ENCODE results near the gene GLCE.
"Not testable (repeated sequence)": the region's sequence is repeated elsewhere in the genome, so short reads cannot be mapped to it uniquely, and the experiment has no call there.

The GLCE gene

DNA sequence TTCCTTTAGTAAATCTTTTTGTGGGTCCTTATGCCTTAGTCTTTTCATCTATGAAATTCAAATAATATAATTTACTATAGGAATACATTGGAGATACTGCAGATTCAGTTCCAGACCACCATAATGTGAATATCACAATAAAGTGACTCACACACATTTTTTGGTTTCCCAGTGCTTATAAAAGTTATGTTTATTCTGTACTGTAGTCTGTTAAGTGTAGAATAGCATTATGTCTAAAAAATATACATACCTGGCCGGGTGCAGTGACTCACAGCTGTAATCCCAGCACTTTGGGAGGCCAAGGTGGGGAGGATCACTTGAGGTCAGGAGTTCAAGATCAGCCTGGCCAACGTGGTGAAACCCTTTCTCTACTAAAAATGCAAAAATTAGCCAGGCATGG is 84.4 kb downstream of the GLCE start:
- H3K4me3 ChIP-seq (ENCODE audit: low read depth, low read length): no peak overlapping the region

DNA sequence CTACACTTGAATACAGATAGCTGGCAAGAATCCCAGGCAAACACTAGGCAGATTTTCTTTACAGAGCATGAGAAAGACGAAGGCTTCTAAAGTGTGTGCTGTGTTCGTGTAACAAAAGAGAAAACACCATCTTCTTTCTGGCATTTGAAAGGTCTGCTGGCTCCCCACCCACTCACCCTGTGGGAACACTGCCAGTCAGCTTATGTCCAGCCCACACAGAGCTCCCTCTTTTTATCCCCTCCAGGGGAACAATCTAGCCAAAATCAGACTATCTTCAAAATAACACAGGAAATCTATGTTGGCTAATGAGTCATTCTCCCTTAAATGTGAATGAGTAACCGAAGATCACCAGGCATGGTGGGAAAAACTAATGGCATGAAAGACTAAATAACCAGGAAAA is 92.7 kb downstream of the GLCE start:
- no peak overlapping the region for H3K4me3 ChIP-seq (ENCODE audit: low read depth, low read length)

DNA sequence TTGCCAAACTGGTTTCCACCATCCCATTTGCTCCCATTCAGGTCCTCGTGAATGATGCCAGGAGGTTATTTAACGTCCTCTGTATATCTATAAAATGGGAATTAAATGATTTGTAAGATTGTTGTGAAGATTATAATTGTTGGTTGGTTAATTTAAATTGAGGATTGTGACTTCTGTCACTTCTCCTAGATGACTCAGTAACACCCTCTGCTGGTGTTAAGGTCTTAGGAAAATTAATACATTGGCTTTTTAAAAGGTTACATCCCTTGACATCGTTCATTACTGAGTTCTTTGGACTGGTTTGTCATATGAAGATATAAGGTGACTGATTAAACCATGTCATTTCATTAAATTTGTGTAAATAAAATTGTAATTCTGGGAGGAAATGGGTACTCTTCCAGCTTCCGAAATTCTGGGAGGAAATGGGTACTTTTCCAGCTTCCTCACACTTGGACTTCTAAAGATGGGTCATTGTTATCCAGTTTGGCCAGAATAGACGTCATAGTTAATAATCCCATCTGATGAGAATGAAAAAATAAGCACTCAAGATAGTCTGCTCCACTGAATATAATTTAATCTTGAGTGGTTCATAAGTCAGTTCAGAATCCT is 105.0 kb downstream of the GLCE start:
- no peak overlapping the region for H3K4me3 ChIP-seq (ENCODE audit: low read depth, low read length)

DNA sequence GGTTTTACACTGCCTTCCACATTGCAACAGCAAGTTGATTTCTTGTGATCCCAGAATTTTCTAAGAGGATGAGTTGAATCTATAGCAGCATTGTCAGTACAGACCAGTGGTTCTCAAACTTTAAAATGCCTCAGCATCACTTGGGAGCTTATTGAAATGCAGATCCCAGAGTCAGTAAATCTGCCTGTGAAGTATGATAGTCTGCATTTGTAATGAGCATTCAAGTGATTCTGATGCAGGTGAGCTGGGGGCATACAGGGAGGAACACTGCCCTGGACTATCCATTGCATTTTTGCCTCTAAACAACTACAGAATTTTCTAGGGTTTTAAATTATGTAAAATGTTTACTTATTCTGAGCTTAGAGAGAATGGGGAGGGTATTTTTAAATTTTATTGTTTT is 110.8 kb downstream of the GLCE start:
- H3K4me3 ChIP-seq (ENCODE audit: low read depth, low read length): no peak overlapping the region

DNA sequence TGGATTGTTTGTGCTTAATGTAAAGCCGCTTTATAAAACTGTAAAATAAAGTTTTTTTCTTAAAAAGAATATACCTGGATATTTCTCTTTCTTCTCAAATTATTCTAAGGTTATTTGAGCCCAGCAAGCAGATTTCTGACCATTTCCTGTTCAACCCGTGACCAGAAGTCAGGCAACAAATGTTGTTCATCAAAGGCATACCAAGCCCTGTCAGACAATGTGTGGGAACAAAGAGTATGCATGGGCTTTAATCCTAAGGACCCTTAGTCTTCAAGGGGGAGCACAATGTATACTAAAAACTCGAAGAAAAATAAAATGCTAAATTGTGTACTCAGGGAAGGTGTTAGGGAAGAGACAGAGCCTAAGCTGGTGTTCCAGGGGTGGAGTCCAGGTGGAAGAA is 111.7 kb downstream of the GLCE start:
- H3K4me3 ChIP-seq (ENCODE audit: low read depth, low read length): no peak overlapping the region

DNA sequence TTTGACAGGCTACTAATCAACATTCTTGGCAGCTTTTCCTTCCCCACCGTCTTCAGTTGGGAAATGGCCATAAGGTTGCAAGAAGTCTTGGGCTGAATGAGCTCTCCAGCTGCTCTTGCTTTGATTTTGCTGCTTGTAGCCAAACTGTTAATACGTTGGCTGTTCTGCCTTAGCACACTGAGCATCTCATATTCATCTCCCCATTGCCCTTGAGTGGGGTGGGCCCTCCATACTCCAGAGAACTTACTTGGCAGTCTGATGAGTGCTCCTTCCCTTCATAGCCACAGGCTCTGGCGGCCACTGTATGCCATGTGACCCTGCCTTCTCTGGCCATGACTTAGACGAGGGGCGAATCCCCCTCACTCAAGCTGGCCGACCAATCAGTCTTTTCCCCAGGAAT is 112.5 kb downstream of the GLCE start:
- H3K4me3 ChIP-seq (ENCODE audit: low read depth, low read length): no peak overlapping the region

DNA sequence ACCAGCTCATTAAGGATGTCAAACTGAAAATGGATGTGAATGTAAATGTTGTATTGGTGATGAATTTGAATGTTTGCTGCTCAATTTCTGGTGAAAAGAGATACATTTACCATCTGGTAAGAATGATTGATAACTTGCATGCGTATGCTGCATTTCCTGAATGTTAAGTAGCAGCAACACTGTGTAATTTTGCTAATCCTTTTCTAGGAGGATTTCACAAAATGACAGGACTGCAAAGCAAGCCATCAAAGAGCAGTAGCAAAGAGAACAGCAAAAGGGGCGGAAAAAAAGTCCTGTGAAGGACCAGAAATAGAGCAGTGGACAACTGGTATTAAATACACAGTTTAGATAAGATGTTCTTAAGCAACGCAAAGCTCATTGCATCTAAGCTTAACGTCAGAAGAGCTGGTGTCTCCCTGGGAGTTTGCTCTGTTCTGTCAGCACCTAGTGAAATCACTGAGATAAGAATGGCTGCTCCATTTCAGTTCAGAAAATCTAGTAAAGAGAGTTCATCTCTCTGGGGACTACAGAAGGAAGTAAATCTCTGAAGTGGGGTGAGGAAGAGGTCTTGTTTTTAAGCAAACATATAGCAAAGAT is 114.7 kb downstream of the GLCE start:
- H3K4me3 ChIP-seq (ENCODE audit: low read depth, low read length): no peak overlapping the region

DNA sequence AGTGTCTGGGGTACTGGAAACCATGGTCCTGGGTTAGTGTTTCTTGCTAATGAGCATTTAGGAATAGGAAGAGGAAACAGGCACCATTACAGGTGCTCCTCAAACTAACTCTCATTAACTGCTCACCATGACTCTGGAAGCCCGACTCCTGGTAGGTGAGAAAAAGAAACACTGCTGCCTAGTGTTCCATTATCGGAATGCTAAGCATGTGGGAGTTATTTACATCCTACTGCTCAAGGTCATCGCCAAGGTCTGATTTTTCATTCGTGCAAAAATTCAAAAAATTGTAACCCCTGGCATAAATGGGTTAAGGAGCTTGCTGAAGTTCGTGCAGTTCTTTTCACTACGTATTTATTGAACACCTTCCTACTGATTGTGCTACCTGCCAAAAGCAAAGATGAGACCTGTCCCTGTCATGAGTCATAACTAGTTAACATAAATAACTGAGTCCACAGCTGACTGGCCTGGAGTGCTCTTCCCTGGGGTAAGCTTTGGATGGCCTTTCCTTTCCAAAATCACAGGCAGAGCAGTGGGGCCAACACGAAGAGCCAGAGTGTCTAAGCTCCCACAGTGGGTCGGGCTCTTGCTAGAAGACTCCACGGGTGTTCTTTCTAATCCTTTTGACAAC is 115.6 kb downstream of the GLCE start:
- no peak overlapping the region for H3K4me3 ChIP-seq (ENCODE audit: low read depth, low read length)

DNA sequence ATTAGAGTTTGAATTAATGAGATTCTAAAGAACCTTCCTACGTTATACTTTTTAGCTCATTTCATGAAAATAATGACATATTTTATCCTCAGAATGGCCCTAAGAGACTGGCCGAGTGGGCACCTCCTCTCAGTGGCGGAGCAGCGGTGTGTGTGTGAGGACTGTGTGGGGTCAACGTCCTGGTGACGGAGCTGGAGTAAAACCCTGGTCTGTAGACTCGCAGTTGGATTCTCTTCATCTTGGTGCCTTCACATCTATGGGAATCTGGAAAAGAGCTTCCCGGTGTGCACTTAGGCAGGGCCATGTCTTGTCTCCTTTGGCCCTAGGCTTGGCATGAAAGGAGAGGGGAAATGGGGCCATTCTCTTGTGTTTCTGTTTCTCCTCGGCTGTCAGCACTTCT is 116.9 kb downstream of the GLCE start:
- H3K4me3 ChIP-seq (ENCODE audit: low read depth, low read length): no peak overlapping the region

DNA sequence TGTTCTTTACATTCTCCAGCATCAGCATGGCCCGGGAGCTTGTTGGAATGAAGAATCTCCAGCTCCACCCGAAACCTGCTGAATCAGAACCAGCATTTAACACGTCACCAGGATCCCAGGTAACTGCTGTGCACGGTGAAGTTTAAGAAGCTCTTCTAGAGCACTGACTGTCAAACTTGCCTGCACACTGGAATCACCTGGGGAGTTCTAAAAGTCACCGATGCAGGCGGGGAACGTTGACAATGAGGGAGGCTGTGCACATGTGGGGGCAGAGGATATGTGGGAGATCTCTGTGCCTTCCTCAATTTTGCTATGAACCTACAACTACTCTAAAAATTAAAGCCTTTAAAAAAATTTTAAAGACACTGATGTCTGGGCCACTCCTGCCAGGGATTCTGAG is 119.2 kb downstream of the GLCE start:
- no peak overlapping the region for H3K4me3 ChIP-seq (ENCODE audit: low read depth, low read length)

DNA sequence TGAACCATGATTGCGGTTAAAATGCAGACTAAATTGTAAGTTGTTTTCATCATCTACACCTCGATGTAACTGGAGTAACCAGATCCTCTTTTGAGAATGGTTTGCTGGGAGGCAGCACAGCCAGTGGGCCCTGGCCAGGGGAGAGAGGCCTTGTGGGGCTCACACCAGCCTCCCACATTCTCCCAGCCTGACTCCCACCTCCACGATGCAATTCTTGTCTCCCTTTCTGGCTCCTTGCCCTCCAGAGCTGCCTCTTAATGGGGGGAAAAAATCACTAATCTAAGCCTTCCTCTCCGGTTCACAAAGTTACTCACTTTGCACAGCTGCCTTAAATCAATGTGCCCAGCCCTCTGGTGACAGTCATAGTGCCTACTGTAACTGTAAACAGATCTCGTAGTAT is 120.3 kb downstream of the GLCE start:
- H3K4me3 ChIP-seq (ENCODE audit: low read depth, low read length): no peak overlapping the region

DNA sequence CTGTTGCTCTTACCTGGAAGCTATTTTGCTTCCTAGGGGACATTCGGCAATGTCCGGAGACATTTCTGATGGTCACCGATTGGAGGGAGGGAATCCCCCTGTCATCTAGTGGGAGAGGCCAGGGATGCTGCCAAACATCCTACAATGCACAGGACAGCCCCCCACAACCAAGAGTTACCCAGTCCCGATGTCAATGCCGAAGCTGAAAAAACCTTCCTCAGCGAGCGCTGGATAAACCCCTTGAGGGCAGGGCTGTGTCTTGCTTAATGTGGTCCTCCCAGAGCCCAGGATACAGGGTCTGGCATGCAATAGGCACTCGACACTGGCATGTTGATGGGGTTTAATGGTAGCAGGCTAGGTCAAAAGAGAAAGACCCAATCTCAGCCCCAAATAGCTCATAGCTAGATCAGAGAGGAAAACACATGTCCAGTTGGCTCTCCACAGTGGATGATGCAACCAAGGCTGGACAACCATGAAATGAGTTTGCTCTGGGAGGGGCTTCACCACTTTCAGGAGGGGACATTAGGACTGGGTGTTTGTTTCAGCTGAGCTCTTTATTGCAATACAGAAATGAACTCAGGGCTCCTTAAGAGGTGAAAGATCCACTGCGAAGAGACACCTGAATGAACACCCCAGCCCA is 121.8 kb downstream of the GLCE start:
- H3K4me3 ChIP-seq (ENCODE audit: low read depth, low read length): no peak overlapping the region

DNA sequence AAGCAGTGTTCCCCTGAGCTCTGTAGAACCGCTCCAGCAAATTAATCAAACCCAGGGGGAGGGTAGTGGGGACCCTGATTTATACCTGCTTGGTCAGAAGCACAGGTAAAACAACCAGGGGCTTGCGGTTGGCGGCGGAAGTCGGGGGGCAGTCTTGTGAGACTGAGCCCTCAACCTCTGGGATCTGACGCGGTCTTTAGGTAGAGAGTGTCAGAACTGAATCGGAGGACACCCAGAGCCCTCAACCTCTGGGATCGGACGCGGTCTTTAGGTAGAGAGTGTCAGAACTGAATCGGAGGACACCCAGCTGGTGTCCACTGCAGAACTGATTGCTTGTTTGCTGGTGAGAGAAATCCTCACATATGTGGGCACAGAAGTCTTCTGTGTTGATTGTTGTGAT is 125.4 kb downstream of the GLCE start:
- H3K4me3 ChIP-seq (ENCODE audit: low read depth, low read length): no peak overlapping the region

DNA sequence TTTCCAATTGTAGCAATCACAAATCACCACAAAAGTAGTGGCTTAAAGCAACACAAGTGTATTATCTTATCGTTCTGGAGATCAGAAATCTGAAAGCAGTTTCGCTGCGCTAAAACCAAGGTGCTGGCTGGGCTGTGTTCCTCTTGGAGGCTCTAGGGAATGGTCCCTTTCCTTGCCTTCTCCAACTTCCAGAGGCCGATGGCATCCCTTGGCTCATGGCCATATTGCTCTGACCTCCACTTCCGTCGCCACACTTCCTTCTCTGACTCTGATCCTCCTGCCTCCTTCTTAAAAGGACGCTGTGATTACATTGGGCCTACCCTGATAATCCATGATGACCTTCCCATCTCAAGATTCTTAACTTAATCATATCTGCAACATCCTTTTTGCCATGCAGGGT is 127.6 kb downstream of the GLCE start:
- H3K4me3 ChIP-seq (ENCODE audit: low read depth, low read length): no peak overlapping the region

DNA sequence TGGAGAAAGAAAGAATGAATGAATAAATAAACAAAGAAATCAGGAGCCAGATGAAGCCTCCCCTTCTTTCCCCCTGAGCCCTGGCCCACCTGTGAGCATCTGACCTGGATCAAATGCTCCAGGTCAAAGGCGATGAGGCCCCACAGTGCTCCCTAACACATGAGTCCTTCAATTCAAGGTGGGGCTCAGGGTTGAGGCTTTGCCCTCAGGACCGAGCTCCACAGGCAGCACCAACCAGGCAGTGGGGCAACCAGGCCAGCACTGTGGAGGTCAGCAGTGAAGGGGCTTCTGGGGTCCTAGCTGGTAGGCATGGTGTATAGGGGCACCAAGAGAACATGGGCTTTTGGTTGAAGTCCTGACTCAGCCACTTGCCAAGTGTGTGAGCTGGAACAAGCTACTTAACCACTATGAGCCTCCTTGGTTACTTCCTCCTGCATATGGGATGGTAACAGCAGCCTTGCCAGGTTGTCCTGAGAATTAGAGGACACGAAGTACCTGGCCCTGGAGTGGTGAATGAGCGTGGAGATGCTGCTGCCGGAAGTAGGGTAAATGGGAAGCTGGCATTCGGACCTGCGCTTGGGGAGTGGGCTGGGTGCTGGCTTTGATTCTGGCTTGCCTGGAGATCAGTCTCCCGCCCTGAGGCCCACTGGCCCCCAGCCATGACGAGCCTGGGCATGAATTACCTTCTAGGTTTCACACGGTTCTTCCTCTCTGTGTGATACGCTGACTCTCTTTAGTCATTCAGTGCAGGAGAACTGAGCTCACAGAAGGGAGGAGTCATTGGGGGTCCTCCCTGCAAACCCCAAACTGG is 128.3 kb downstream of the GLCE start:
- no peak overlapping the region for H3K4me3 ChIP-seq (ENCODE audit: low read depth, low read length)

DNA sequence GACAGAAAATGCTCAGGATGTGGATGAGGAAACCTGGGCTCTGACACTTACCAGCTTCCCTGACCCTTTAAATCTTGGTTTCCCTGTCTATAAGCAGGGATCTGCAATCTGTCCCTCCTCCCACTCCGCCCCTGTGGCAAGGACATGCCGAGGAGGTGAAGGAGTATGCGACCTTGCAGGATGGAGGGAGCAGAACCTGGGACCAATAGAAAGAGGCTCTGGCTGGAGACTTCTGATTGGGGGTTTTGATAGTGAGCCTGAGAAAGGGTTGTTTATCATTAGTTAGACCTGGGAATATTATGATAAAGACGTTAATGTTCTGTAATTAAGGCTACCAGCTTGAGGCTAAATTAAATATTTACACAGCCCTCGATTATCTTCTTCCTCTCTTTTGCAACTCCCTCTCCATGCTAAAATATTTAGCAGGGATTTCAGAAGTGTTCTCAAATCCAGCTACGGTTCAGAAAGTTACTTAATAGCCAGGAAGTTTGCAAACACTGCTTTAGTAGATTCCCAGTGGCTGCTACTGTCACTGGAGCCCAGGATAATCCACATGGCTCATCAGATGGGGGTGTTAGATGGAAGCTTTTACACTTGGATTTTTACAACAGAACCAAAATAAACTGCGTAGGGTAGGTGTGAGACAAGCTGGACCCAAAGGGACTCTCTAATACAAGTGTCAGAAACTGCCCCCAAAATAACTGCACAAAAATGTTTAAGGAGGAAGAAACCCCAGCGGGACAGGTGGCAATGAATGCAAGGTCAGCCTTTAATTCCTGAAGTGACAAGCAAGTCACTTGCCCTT is 129.1 kb downstream of the GLCE start:
- H3K4me3 ChIP-seq (ENCODE audit: low read depth, low read length): no peak overlapping the region

DNA sequence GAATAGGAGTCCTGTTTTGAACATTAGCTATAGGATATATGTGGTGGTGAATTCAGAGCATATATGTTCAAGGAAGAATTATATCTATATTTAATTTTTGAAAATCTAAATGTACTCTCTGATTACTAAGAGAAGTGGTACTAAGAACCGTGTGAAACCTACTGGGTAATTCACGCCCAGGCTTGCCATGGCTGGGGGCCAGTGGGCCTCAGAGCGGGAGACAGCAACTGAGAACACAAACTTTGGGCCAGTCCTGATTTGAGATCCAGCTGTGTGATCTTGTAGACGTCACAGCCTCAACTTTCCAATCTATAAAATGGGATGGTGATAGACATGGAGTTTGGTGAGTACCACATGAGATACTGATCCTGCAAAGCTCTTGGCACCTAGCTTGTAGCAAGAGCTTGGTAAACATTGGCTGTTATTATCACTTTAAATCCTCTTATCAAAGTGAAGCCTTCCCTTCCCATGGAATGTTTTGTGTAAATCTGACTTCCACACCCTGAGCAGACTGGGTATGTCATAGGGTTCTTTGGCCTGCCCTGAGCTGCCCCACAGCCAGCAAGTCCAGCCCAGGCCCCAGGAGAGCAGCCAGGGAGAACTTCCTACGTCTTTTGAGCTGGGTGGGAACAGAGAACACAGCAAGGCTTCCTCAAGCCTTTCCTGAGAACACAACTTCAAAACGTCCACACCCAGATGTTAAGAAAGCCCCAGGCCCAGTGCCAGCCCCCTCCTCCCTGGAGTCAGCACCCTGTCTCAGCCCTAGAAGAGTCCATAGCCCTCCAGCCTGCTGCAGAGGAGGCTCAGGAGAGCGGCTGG is 130.1 kb downstream of the GLCE start:
- H3K4me3 ChIP-seq (ENCODE audit: low read depth, low read length): no peak overlapping the region

DNA sequence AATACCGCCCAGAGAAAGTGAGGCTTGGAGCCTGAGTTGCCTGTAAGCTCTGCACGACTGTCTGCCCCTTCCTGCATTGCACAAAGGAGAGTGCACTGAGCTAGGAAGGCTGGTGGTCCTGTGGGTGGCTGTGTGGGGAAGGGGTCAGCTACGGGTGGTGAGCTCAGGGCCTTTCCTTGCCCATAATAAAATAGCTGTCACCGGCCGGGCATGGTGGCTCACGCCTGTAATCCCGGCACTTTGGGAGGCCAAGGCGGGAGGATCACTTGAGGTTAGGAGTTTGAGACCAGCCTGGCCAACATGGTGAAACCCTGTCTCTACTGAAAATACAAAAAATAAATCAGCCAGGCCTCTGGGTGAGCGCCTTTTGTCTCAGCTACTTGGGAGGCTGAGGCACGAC is 131.2 kb downstream of the GLCE start:
- H3K4me3 ChIP-seq (ENCODE audit: low read depth, low read length): not testable (repeated sequence)

DNA sequence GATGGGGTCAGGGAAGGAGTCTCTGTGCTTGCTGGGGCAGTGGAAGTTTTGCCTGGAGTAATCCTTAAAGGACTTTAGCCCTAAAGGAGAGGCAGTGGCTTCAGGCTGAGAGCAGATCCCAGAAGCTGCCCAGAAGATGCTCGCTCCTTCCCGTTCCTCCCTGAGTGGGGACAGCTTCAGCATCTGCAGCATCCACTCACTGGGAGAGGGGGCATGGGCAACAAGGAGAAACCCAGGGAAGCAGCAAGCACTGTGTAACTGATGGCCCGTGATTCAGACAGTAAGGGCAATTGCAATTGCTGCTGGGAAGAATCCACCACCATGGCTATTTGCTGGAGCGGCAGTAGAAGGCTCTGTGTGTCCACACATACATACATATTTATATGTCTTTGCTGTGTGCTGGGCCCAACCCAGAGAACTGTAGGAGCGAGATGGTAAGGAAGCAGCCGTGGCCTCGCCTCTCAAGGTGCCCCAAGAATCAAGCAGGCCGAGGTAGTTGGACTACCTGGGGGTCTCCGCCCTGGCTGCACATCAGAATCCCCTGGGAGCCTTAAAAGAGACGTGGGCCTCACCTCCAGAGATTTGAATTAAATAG is 132.5 kb downstream of the GLCE start:
- no peak overlapping the region for H3K4me3 ChIP-seq (ENCODE audit: low read depth, low read length)
